Middle frontal gyrus (tissue), 1 donor: ENCODE results near the gene DNASE1L3.
"Not testable (repeated sequence)": the region's sequence is repeated elsewhere in the genome, so short reads cannot be mapped to it uniquely, and the experiment has no call there.

Experiments
- DNase-seq: peaks from one replicate; pipeline ENCODE4 v3.0.0-alpha.2; 2015; ENCODE audit warnings: low spot score; ENCODE audit errors: extremely low spot score

The DNASE1L3 gene

DNA sequence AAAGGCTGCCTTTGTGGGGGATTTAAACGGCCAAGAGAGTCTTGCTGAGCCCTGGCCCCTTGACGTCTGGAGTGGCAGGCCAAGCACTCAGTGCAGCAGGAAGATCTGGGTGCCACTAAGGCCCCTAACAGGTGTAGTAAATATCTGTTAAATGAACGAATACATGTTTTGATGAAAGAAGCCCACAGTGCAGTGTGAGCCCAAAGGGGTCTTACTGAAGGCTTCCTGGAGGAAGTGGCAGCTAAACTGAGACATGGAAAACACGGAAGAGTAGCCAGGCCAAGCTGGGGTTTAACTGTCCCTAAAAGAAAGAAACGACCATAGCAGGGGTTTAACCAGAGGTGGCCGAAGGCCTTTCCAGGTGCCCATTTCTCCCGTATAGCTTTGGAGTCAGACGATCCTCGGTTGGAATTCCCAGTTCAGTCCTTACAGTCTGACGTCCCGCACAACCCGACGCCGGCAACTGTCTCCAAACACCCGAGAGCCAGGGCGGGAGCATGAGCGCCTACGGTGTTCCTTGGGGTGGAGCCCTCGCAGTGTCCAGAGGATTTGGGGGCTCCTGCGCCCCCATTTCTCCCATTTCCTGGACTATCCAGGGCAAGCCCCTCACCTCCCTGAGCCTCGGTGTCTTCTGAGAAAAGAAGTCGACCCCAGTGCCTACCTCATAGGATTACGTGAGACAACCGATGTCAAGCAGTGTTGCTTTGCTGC lies 25.9 kb upstream of the DNASE1L3 start:
- DNase-seq = no peak

DNA sequence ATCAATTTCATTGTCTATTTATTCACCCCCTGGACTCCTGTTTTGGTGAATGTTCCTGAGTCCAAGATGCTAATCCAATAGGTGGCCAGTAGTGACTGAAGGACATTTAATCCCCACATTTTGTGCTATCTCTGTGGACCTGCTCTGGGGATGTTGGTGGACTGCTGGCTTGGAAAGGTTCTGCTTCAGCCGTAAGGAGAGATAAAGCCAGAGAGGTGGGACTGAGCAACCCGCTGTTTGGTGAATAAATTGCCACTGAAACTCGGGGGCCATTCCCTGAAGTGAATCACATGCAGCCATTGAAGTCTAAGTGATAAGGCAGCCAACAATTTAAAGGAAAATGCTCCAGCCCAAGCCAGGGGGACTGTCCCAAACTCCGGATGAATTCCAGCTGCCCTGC lies 25.2 kb upstream of the DNASE1L3 start:
- DNase-seq = no peak

DNA sequence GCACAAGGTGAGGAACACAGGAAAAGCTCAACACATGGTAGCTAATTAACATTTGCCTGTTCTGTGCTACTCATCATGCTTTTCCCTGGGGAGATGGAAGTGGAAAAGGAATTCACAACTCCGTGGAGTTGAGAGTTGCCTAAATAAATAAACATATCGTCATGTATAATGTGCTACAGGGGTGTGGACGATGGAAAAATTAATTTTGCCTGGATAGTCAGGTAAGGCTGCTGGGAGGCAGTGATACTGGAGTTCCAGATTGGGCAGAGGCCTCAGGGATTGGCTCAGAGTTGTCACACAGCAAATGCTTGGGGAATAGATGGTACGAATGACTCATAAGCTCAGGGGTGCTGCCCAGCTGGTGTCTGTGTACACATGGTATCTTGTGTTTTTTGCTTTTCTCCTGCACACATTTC lies 23.8 kb upstream of the DNASE1L3 start:
- no peak for DNase-seq

DNA sequence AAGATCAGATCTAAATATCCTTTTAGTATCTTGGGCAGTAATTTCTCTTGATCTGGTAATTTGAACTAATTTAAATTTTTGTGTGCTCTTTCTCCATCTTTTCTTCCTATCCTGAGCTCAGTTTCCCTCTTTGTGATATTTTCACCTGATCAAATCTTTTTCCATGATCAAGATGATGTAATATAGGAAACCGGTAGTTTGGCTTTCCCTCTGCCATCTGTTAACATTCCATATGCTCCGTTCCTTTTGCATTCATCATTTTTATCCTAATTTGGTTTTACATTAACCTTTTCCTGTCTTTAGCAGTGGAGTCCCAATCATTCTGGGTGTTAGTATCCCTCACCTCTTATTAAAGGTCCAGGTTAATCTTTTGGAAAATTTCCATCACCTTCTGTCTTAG lies 20.9 kb upstream of the DNASE1L3 start:
- DNase-seq = no peak

DNA sequence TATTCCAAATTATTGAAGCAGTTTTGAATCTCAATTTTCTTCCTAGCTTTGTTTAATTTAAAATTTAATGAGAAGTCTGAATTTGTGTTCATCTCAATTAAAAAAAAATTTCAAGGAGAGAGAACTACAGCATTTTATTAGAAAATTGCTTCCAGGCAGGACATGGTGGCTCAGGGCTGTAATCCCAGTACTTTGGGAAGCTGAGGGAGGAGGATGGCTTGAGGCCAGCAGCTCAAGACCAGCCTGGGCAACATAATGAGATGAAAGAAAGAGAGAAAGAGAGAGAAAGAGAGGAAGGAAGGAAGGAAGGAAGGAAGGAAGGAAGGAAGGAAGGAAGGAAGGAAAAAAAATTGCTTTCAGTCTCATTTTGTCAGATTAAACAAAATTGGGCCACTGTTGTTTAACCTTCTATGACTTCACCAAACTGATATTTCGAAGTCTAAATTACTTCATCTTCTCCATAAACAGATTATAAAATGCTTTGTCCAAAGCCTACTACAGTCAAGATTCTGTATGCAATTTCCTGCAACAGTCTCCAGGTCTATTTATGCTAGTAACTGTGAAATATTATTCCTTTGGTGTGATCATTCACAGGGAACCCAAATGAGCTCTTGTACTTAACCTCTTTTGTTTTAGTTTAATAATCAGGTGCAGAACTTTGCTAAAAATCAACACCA lies 20.2 kb upstream of the DNASE1L3 start:
- no peak for DNase-seq

DNA sequence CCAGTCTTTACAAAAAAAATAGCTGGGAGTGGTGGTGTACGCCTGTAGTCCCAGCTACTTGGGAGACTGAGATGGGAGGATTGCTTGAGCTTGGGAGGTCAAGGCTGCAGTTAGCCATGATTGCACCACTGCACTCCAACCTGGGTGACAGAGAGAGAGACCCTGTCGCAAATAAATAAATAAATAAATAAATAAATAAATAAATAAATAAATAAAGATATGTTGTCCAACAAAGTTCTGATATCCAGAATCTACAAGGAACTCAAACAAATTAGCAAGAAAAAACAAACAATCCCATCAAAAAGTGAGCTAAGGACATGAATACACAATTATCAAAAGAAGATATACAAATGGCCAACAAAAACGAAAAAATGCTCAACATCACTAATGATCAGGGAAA lies 17.2 kb upstream of the DNASE1L3 start:
- DNase-seq = not testable (repeated sequence)

DNA sequence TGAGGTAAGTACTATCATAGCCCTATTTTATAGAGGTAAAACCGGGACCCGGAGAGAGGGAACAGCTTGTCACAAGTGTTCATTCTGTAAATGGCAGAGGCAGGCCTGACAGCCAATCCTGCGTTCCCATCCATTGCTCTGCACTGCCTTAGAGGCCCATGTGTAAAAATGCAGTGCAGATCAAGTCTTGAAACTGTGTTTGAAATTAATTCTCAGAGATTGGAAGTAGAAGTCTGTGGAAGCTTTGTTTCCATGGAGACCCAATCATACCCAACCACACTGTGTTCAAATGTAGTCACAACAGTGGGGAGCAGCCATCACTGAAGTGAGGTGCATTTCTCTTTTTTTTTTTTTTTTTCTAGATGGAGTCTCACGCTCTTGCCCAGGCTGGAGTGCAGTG lies 13.1 kb upstream of the DNASE1L3 start:
- DNase-seq = no peak

DNA sequence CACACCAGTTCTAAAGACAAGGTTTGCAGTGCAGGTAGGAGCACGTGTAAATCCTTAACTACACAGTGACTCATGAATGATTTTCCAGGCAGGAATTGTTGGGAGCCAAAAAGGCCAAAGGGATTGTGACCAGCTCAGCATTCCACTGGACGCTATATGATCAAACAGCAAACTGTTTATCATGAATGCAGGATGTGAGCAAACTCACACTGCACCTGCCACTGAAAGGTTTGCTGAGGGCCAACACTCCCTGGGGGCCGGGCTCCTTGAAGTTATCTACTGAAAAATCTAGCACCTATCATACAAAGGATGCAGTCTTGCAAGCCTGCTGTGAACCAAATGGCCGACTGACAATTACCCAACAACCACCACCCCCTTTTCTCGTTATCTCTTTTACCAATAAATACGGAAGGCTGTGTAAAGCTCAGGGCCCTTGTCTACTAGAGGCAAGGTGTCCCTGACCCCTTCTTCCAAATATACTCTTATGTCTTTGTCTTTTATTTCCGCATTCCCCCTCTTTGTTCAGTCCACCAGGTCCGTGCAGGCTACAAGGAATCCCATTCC lies 11.5 kb upstream of the DNASE1L3 start:
- DNase-seq = no peak

DNA sequence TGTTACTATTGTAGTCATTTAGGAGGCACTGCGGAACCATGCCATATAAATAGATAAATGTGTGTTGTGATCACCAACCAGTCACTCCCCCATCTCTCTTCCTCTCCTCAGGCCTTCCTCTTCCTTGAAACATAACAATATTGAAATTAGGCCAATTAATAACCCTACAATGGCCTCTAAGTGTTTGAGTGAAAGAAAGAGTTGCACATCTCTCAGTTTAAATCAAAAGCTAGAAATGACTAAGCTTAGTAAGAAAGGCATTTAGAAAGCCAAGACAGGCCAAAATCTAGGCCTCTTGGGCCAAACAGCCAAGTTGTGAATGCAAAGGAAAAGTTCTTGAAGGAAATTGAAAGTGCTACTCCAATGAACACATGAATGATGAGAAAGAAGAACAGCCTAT lies 8.1 kb upstream of the DNASE1L3 start:
- no peak for DNase-seq

DNA sequence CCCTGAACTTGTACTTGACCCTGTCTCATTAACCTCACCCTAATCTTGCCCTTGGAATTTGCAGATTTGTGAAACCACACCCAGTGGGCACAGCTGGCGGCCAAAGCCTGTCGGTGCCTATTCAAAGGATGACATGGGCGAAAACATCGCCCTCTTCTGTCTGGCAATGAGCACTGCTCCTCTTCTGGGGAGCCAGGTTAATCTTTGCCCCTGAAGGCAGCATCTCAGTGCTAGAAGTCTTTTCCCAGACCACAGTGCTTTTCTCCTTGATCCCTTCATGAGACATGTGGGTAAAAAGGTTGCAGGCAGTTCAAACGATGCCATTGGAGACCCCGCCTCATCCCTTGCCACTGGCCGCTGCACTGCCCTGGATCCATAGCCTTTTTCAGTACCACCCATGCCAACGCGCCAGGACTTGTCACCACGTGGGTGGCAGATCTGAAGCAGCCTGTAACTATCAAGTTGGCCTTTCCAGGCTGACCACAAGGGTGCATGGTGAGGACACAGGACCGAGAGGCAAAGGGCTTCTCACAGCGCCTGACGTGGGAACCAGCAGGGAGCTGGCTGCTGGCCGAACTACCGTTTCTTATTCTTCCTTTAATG lies 6.5 kb upstream of the DNASE1L3 start:
- DNase-seq = peak; percentile 26

DNA sequence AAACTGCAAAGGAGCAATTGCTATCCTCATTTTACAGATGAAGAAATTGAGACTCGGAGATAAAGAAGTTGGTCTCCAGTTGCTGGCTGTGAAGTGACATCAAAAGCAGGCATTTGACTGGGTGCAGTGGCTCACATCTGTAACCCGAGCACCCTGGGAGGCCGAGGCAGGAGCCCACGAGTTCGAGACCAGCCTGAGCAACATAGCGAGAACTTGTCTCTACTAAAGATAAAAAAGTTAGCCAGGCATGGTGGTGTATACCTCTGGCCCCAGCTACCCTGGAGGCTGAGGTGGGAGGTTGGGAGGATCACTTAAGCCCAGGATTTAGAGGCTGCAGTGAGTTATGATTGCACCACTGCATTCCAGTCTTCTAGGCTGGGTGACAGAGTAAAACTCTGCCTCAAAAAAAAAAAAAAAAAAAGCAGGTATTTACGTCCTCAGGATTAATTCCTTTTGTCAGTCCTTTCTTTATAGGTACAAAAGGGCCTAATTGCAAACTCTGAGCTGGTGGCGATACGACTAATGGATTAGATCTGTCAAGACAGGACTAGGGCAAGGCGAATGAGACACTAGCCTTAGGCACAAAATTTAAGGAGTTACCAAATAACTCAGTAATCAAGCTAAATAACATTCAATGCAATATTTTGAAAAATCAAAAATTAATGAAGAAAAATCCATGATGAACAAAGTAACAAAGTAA lies 5.9 kb upstream of the DNASE1L3 start:
- no peak for DNase-seq

DNA sequence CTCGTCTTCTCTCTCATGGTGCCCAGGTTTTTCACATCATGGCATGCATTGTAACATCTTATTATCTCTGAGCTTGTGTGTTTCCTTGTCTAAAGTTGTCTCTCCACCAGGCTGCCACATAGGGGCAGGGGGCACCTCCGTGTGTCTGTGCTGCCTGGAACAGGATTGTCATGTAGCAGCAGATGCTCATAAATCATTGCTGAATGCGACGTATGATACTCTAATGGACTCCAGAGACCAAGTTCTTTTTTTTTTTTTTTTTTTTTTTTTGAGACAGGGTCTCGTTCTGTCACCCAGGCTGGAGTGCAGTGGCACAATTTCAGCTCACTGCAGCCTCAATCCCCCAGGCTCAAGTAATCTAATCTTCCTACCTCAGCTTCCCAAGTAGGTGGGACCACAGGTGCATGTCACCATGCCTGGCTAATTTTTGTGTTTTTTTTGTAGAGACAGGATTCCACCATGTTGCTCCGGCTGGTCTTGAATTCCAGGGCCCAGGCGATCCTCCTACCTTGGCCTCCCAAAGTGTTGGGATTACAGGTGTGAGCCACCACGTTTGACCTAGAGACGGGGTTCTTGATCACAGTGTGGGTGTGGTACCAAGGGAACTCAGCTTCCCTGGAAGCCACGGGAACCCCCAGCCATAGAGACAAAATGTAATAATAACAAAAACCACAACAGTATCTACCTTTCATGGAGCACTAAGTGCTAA lies 4.7 kb upstream of the DNASE1L3 start:
- DNase-seq = no peak

DNA sequence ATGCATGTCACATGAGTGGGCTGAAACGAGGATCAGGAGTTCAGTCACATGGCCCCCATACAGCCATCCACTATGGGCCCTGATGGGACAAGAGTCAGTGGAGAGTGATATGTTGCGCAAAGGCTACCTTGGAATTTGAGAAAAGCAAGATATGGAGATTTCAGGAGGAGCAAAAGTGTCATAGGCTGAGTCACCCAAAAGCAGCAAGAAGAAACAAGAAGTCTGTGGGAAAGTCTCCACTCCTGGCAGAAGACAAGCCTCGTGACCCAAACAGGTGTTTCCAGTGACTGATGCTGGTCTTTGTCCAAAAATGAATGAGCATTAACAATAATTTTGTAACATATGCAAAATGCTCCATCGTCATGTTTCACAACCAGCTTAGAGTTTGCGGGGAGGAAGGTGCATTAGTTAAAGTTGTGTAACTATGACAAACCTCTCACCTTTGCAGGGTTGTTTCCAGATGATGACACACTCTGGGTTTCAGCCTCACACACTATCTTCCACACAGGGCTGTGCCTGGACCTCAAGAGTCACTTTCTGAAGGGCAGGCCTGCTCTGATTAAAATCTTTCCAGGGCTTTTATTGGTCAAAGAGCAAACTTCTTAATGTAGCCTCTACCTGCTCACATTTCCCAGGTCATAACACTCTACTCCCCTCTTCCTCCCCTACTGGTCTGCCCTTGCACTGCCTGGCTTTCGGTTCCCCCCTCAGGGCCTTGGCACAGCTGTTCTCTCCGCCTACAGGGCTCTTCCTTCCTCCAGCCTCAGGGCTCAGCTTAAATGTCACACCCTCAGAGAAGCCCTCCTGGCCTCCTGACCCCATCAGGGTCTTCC lies 3.9 kb upstream of the DNASE1L3 start:
- no peak for DNase-seq

DNA sequence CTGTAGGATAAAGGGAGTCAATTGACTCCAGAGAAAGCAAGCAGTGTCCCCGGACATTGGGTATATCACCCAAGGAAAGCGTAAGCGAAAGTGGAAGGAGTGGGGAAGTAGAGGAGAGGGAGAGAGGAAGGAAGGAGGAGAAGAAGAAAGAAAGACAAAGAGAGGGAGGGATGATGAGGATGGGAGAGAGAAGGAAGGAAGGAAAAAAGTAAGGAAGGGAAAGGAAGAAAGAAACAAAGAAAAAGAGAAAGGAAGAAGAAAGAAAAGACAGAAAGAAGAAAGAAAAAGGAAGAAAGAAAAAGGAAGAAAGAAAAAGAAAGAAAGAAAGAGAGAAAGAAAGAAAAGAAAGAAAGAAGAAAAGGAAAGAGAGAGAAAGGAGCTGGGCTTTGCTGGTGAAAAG lies 839 bp downstream of the DNASE1L3 start:
- no peak for DNase-seq

DNA sequence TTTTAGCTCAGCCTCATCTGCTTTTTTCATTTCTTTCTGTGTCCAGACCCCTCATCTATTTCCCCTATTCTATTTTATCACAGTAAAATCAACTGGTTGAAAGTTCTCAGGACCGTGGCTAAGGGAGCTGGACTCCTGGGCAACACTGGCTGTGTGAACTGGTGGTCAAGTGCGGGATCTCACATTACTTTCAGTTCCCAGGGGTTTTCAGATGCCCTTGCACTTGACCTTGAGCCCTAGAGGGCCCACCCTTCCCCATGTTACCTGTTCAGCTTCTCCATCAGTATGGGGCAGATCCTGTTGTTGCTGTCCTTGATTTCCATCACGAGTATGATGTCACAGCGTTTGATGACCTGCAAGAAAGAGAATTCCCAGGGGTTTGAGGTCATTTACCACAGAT lies 2.8 kb downstream of the DNASE1L3 start:
- DNase-seq = no peak

DNA sequence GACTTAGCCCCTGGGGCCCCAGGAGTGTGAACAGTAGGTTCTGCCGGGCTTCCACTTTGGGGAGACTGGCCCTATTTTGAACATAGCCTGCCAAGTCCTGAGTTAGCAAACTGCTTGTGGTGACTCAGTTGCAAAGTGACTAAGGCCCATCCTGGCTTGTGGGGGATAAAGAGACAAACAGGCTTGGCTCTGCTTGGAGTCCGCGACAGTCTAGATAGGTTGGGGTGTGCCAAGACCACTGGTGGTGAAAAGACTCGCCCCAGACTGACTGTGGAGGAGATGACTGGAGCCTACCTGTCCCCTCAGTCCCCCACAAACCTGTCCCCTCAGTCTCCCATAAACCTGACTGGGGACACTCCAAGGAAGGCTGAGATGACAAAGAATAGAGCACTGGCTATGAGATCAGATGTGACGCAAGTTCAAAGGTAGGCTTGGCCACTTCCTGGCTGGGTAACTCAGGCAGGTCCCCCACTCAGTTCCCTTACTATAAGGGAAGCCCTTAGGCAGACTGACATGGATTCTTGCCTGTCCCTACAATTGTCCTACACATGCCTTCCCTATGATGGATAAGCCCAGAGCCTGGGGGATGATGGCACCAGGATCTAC lies 4.3 kb downstream of the DNASE1L3 start:
- no peak for DNase-seq

DNA sequence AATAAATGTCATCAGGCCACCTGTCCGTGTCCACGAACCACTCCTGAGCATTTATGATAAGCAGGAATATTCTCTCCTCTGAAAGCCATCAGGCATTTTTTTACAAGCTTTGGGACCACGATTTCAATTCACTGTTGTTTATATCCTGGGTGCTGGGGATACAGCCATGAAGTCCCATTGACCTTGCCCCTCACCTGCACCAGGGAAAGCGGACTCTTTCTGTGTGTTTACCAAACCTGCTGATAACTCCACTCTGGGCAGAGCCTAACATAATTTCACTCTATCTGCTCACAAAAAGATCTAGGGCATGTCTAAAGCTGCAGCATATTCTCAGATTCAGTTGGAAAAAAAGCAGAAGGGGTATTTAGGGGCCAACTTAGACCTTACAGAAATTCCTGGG lies 4.8 kb downstream of the DNASE1L3 start:
- no peak for DNase-seq

DNA sequence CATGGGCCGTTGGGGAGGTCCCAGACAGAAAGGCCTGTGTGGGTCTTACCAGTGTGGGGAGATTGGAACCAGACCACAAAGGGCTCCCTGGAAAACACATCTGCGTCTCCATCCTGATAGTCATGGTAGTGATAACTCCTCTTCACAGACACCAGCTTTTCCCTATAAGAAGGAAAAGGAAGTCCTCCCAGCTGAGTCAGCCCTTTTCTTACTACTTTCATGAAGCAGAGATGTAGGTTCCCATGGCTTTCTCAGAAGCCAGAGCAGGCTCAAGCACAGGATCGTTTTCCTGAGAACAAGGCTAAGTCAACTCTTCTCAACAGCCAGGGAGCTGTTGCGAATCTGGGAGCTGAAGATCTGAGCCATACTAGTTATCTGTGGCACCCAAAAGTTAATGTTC lies 6.1 kb downstream of the DNASE1L3 start:
- no peak for DNase-seq

DNA sequence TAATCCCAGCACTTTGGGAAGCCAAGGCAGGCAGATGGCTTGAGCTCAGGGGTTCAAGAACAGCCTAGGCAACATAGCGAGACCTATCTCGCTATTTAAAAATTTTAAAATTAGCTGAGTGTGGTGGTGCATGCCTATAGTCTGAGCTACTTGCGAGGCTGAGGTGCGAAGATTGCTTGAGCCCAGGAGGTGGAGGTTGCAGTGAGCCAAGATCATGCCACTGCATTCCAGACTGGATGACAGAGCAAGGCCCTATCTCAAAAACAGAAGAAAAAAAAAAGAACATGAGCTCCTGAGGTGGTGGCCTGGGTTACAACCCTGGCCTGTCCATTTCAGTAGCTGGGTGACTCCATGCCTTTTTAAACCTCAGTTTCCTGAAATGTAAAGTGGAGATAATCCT lies 7.2 kb downstream of the DNASE1L3 start:
- DNase-seq = no peak

DNA sequence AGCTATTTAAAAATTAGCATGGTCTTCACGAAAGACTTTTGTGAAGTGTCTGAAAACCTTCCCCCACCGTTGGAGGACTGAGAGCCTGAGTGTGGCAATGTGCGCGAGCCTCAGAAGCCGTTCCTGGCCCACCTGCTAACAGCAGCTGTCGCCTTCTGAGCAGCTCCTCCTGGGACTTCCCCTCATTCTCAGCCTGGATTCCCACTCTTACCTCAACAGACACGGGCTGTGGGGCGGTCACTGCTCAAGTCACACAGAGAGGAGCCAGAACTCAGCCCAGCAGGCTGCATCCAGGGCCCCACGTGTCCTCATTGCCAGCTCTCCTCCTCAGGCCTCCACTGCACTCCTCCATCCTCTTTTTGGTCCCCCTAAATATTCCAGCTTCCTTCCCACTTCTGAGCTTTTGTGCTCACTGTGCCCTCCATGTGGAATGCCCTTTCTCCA lies 7.8 kb downstream of the DNASE1L3 start:
- DNase-seq = no peak
